ENCODE data around the gene C3orf22.
A peak's percentile ranks its signal among the peaks of the same experiment; 100 is the strongest.

The C3orf22 gene

GRCh38 chr3:126527006-126527405 is 31.7 kb downstream of the C3orf22 start:
- DNase-seq = no peak

GRCh38 chr3:126526668-126527005 is 32.1 kb downstream of the C3orf22 start:
- no peak for DNase-seq

- no peak for DNase-seq
Observed at GRCh38 chr3:126525853-126526667, 32.7 kb downstream of the C3orf22 start.

- no peak for DNase-seq
Observed at GRCh38 chr3:126525091-126525852, 33.5 kb downstream of the C3orf22 start.

- DNase-seq = no peak
Observed at GRCh38 chr3:126524429-126524988, 34.2 kb downstream of the C3orf22 start.

- DNase-seq = no peak
Observed at GRCh38 chr3:126523745-126524428, 34.8 kb downstream of the C3orf22 start, which contains the start of gene CHST13. CHST13 (plus strand) TSS chr3:126524155; CDS start chr3:126524333, 178 bp downstream.

- DNase-seq = peak; percentile 6
Observed at GRCh38 chr3:126522363-126522788, 36.4 kb downstream of the C3orf22 start.

- no peak for DNase-seq
Observed at GRCh38 chr3:126521122-126521891, 37.4 kb downstream of the C3orf22 start.

GRCh38 chr3:126519506-126520455 is 39.0 kb downstream of the C3orf22 start:
- no peak for DNase-seq

GRCh38 chr3:126518779-126519177 is 40.0 kb downstream of the C3orf22 start:
- DNase-seq = no peak

GRCh38 chr3:126517986-126518778 is 40.5 kb downstream of the C3orf22 start:
- no peak for DNase-seq

GRCh38 chr3:126517291-126517951 is 41.3 kb downstream of the C3orf22 start, which contains the start of gene UROC1:
UROC1 (minus strand) TSS chr3:126517773; CDS start chr3:126517719, 54 bp downstream.
- no peak for DNase-seq

GRCh38 chr3:126516936-126517290 is 41.8 kb downstream of the C3orf22 start:
- DNase-seq = no peak

GRCh38 chr3:126516152-126516935 is 42.4 kb downstream of the C3orf22 start:
- DNase-seq = no peak

- no peak for DNase-seq
Observed at GRCh38 chr3:126515066-126515706, 43.5 kb downstream of the C3orf22 start.

- no peak for DNase-seq
Observed at GRCh38 chr3:126514161-126514560, 44.6 kb downstream of the C3orf22 start.

GRCh38 chr3:126512916-126513650 is 45.6 kb downstream of the C3orf22 start:
- DNase-seq = no peak

GRCh38 chr3:126512026-126512425 is 46.7 kb downstream of the C3orf22 start:
- DNase-seq = no peak

Measured in kidney glomerular epithelial cell (primary cell).